Ascending aorta (tissue), 2 donors: ENCODE results near the gene SMYD2. TPM values are rescaled to one million over a fixed set of nuclear protein-coding genes. Genes with fewer than 3 reads are reported as not detected.

Experiments
- DNase-seq, 2 donors: peaks; one replicate each; pipeline ENCODE4 v3.0.0-alpha.2; 2019; ENCODE audit warnings: low spot score in 2 of 2
- H3K27ac ChIP-seq, 2 donors: fragments of 200-600 bp; sonication (generic); one replicate each; pipeline ENCODE4 v1.5.1; 2016 to 2017; ENCODE audit warnings: mild to moderate bottlenecking in 1 of 2
- H3K27me3 ChIP-seq: fragments of 200-600 bp; sonication (generic); one replicate; pipeline ENCODE4 v1.5.1; 2017
- H3K36me3 ChIP-seq, 2 donors: fragments of 200-600 bp; sonication (generic); one replicate each; pipeline ENCODE4 v1.5.1; 2016
- H3K4me1 ChIP-seq, 2 donors: fragments of 200-600 bp; sonication (generic); one replicate each; pipeline ENCODE4 v1.5.1; 2016 to 2017; ENCODE audit warnings: mild to moderate bottlenecking in 1 of 2
- H3K4me3 ChIP-seq, 2 donors: fragments of 200-600 bp; sonication (generic); one replicate each; pipeline ENCODE4 v1.5.1; 2016 to 2017; ENCODE audit warnings: mild to moderate bottlenecking in 1 of 2
- H3K9me3 ChIP-seq, 2 donors: fragments of 200-600 bp; sonication (generic); one replicate each; pipeline ENCODE4 v1.5.1; 2016
- intact Hi-C: fragments of 100-400 bp; cut with DNase I; formaldehyde crosslinking; loops from one replicate; pipeline ENCODE4 v1.15.1; 2023
- total RNA-seq: library from RNA; depleted of rRNA; stranded (reverse); fragments of >200 nt; gene quantifications from one replicate; pipeline ENCODE4 v1.1.0, GENCODE V29; 2016
- TF ChIP-seq, protein P1 (sequence below), 3 experiments: fragments of 200-600 bp in 2 of 3; fragments of 450-650 bp in 1 of 3; sonication (generic) in 2 of 3; IDR thresholded peaks; one replicate each; pipeline ENCODE4 v1.5.1; 2016 to 2019; ENCODE audit warnings: antibody characterized with exemption in 3 of 3, mild to moderate bottlenecking in 1 of 3, moderate library complexity in 1 of 3

Gene SMYD2
- total RNA-seq, 1 donor from 2014 or later, result 2.4 TPM

GRCh38 chr1:214335567-214335966 is 54.6 kb downstream of the SMYD2 start:
- H3K4me3 ChIP-seq, result no peak overlapping the region
- no peaks in the 10 kb centered on the region for H3K27me3 ChIP-seq
- H3K27ac ChIP-seq, result no peak overlapping the region
- no peaks in the 10 kb centered on the region for H3K9me3 ChIP-seq
- TF ChIP-seq, protein P1, sequence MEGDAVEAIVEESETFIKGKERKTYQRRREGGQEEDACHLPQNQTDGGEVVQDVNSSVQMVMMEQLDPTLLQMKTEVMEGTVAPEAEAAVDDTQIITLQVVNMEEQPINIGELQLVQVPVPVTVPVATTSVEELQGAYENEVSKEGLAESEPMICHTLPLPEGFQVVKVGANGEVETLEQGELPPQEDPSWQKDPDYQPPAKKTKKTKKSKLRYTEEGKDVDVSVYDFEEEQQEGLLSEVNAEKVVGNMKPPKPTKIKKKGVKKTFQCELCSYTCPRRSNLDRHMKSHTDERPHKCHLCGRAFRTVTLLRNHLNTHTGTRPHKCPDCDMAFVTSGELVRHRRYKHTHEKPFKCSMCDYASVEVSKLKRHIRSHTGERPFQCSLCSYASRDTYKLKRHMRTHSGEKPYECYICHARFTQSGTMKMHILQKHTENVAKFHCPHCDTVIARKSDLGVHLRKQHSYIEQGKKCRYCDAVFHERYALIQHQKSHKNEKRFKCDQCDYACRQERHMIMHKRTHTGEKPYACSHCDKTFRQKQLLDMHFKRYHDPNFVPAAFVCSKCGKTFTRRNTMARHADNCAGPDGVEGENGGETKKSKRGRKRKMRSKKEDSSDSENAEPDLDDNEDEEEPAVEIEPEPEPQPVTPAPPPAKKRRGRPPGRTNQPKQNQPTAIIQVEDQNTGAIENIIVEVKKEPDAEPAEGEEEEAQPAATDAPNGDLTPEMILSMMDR (IDR thresholded peaks at IDR 0.05), result no peak
- no peaks in the 10 kb centered on the region for H3K4me1 ChIP-seq
- H3K36me3 ChIP-seq, result no peaks in the 10 kb centered on the region
- intact Hi-C loops, result no loop called here
- DNase-seq, result no peak

GRCh38 chr1:214337015-214337414 is 56.1 kb downstream of the SMYD2 start:
- Histone ChIP-seq H3K27ac (no peak overlapping the region), H3K4me1 (no peaks in the 10 kb centered on the region), H3K9me3 (no peaks in the 10 kb centered on the region), H3K27me3 (no peaks in the 10 kb centered on the region), H3K4me3 (no peak overlapping the region), H3K36me3 (no peaks in the 10 kb centered on the region)
- intact Hi-C loops, result no loop called here
- DNase-seq, result no peak
- TF ChIP-seq, protein P1 (IDR thresholded peaks at IDR 0.05), result no peak

- no peak for DNase-seq
- no peaks in the 10 kb centered on the region for H3K36me3 ChIP-seq
- no peaks in the 10 kb centered on the region for H3K4me1 ChIP-seq
- no peaks in the 10 kb centered on the region for H3K27me3 ChIP-seq
- TF ChIP-seq, protein P1 (IDR thresholded peaks at IDR 0.05), result no peak
- no peaks in the 10 kb centered on the region for H3K9me3 ChIP-seq
- no peak overlapping the region for H3K4me3 ChIP-seq
- no peak overlapping the region for H3K27ac ChIP-seq
- intact Hi-C loops, result no loop called here
These were observed 56.6 kb downstream of the SMYD2 start for GRCh38 chr1:214337511-214337910.

DNA sequence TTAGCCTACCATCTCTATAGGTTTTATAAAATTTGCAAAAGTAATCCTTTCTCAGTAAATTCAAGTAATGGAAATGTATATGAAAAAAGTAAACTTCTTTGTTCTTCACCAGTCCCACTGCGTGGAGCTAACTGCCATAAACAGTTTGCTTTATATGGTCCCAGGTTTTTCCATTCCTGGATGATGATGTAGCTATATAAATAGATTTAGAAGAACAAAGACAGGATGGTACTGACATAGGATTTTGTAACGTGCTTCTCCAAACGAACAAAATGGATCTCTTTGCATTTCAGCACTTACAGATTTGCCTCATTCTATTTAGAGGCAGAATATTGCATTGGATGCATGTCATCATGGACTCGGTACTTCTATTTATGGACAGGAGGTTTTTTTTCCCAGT is 57.3 kb downstream of the SMYD2 start:
- no peaks in the 10 kb centered on the region for H3K27me3 ChIP-seq
- no peak for DNase-seq
- intact Hi-C loops, result no loop called here
- no peaks in the 10 kb centered on the region for H3K4me1 ChIP-seq
- TF ChIP-seq, protein P1 (IDR thresholded peaks at IDR 0.05), result no peak
- no peaks in the 10 kb centered on the region for H3K9me3 ChIP-seq
- H3K4me3 ChIP-seq, result no peak overlapping the region
- no peak overlapping the region for H3K27ac ChIP-seq
- H3K36me3 ChIP-seq, result no peaks in the 10 kb centered on the region

DNA sequence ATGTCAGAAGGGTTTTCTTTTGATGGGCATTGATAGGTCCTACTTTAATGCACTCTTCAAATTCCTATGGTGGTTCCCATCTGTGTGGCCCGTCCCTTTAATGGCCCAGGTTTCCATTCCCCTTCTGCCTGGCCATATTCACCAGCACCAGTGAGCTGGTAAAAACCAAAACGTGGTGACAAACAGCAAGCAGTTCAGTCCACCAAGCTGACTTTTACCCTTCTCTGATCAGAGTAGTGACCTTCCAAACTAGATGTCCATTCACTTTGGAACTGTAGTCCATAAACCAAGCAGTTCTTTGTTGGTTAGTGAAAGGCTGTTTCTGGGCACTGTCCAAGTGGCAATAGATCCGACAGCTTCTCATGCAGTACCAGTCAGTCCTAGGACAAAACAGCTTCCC is 60.5 kb downstream of the SMYD2 start:
- DNase-seq, result no peak
- H3K27me3 ChIP-seq, result no peaks in the 10 kb centered on the region
- H3K4me3 ChIP-seq, result no peak overlapping the region
- H3K9me3 ChIP-seq, result no peaks in the 10 kb centered on the region
- TF ChIP-seq, protein P1 (IDR thresholded peaks at IDR 0.05), result no peak
- H3K27ac ChIP-seq, result no peak overlapping the region
- peaks cover 0 to 4% of the 10 kb centered on the region in 2 donors for H3K36me3 ChIP-seq
- intact Hi-C loops, result no loop called here
- no peaks in the 10 kb centered on the region for H3K4me1 ChIP-seq

DNA sequence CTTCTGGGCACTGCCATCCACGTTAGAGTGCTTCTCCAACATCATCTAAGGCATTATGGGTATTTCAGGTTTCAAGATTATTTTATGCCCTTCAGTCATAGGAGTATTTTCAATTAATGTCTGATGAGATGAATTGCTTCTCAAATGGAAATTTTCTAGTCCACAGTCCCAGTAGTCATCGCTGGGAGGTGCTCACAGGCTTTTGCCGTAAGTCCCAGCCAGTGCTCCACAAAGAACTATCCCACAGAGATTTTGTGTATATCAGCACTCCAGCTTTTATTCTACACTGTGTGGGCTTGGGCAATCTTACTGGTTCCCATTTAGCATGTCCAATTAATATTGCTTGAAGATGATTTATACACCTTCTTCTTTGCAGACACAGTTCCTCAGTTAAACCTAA is 61.0 kb downstream of the SMYD2 start:
- TF ChIP-seq, protein P1 (IDR thresholded peaks at IDR 0.05), result no peak
- H3K4me3 ChIP-seq, result no peak overlapping the region
- intact Hi-C loops, result no loop called here
- no peaks in the 10 kb centered on the region for H3K27me3 ChIP-seq
- H3K9me3 ChIP-seq, result no peaks in the 10 kb centered on the region
- H3K36me3 ChIP-seq, result peaks cover 0 to 4% of the 10 kb centered on the region in 2 donors
- H3K27ac ChIP-seq, result no peak overlapping the region
- DNase-seq, result no peak
- no peaks in the 10 kb centered on the region for H3K4me1 ChIP-seq
